Right kidney (tissue), 1 donor: ENCODE measurements around the gene GPR31.

Experiments used
- DNase-seq: peaks from one replicate; pipeline ENCODE4 v3.0.0-alpha.2; 2016

Gene GPR31

GRCh38 chr6:167118006-167118405 lies 39.8 kb downstream of the GPR31 start:
- DNase-seq = no peak

GRCh38 chr6:167116838-167117228 lies 40.9 kb downstream of the GPR31 start:
- no peak for DNase-seq

GRCh38 chr6:167116109-167116837 lies 41.5 kb downstream of the GPR31 start:
- no peak for DNase-seq

GRCh38 chr6:167115054-167115453 lies 42.7 kb downstream of the GPR31 start:
- no peak for DNase-seq

- no peak for DNase-seq
Observed at GRCh38 chr6:167113935-167114910, 43.6 kb downstream of the GPR31 start.

GRCh38 chr6:167113047-167113754 lies 44.6 kb downstream of the GPR31 start:
- no peak for DNase-seq

- no peak for DNase-seq
Observed at GRCh38 chr6:167112421-167112820, 45.4 kb downstream of the GPR31 start.

- DNase-seq = no peak
Observed at GRCh38 chr6:167111597-167111996, 46.2 kb downstream of the GPR31 start.

- no peak for DNase-seq
Observed at GRCh38 chr6:167109651-167110050, 48.1 kb downstream of the GPR31 start.

- DNase-seq = no peak
Observed at GRCh38 chr6:167108278-167108677, 49.5 kb downstream of the GPR31 start.

GRCh38 chr6:167107787-167108186 lies 50.0 kb downstream of the GPR31 start:
- DNase-seq = no peak

- DNase-seq = no peak
Observed at GRCh38 chr6:167106406-167106805, 51.4 kb downstream of the GPR31 start.
